Common myeloid progenitor, CD34-positive (primary cell): ENCODE data around the gene STEAP2.

Experiments used
- CTCF ChIA-PET: fragments of 350-600 bp; sonication (Branson Sonifier 250); formaldehyde crosslinking; loops from one replicate; lab custom pipeline; 2021; ENCODE audit warnings: antibody characterized with exemption; lab: Charles Lee
- POLR2A ChIA-PET: fragments of 350-600 bp; sonication (Branson Sonifier 250); formaldehyde crosslinking; loops from one replicate; lab custom pipeline; 2021; ENCODE audit warnings: antibody characterized with exemption; lab: Charles Lee
- DNase-seq, 3 donors: peaks; one replicate each; pipeline versions ENCODE4 v3.0.0 to v3.0.0-alpha.2; 2013
- H3K27ac ChIP-seq, 2 experiments: 1 replicate in 1 of 2; 2 replicates in 1 of 2; pipeline ENCODE4 v1.7.0; 2013; ENCODE audit warnings: inconsistent platforms in 2 of 2, low read length in 2 of 2, mild to moderate bottlenecking in 2 of 2, low read depth in 1 of 2, moderate library complexity in 1 of 2; ENCODE audit not compliant: severe bottlenecking in 2 of 2, insufficient read depth in 1 of 2, poor library complexity in 1 of 2
- H3K27me3 ChIP-seq, 5 experiments: replicated peaks in 2 of 5; 1 replicate in 3 of 5; 2 replicates in 2 of 5; pipeline versions ENCODE4 v1.6.1 to v1.7.0; 2013; ENCODE audit warnings: low read length in 4 of 5, mild to moderate bottlenecking in 2 of 5, moderate library complexity in 2 of 5, inconsistent platforms in 1 of 5; ENCODE audit not compliant: insufficient read depth in 5 of 5, control insufficient read depth in 4 of 5
- H3K36me3 ChIP-seq, 4 experiments: 1 replicate in 2 of 4; 2 replicates in 2 of 4; pipeline versions ENCODE4 v1.6.1 to v1.7.0; 2013; ENCODE audit warnings: low read length in 3 of 4, control low read depth in 1 of 4, mild to moderate bottlenecking in 1 of 4; ENCODE audit not compliant: control insufficient read depth in 4 of 4, insufficient read depth in 4 of 4
- H3K4me1 ChIP-seq, 4 experiments: 1 replicate in 3 of 4; 2 replicates in 1 of 4; pipeline versions ENCODE4 v1.6.1 to v1.7.1; 2013; ENCODE audit warnings: low read length in 3 of 4, mild to moderate bottlenecking in 3 of 4, control low read depth in 1 of 4, inconsistent platforms in 1 of 4, moderate library complexity in 1 of 4; ENCODE audit not compliant: control insufficient read depth in 4 of 4, insufficient read depth in 4 of 4; ENCODE audit errors: control extremely low read depth in 1 of 4
- H3K4me3 ChIP-seq, 7 experiments: 1 replicate in 4 of 7; 2 replicates in 3 of 7; pipeline versions ENCODE4 v1.5.1 to v1.7.0; 2013; ENCODE audit warnings: mild to moderate bottlenecking in 7 of 7, low read length in 6 of 7, moderate library complexity in 6 of 7, inconsistent platforms in 2 of 7, low read depth in 2 of 7, control low read depth in 1 of 7; ENCODE audit not compliant: insufficient read depth in 4 of 7, control insufficient read depth in 1 of 7; ENCODE audit errors: extremely low read depth in 1 of 7
- H3K9me3 ChIP-seq, 5 experiments: 1 replicate in 4 of 5; 2 replicates in 1 of 5; pipeline versions ENCODE4 v1.6.1 to v1.7.1; 2013; ENCODE audit warnings: low read length in 4 of 5, mild to moderate bottlenecking in 2 of 5, inconsistent platforms in 1 of 5, low read depth in 1 of 5, moderate library complexity in 1 of 5; ENCODE audit not compliant: control insufficient read depth in 4 of 5, insufficient read depth in 2 of 5; ENCODE audit errors: control extremely low read depth in 1 of 5
- WGBS: methylation state at CpG from one replicate; pipeline ENCODE4 v1.1.5; 2013; ENCODE audit not compliant: insufficient coverage; 5-methylcytosine and 5-hydroxymethylcytosine counted together

STEAP2 gene

GRCh38 chr7:90266808-90267207, 55.3 kb downstream of the STEAP2 start:
- Histone ChIP-seq H3K27ac (no peak overlapping the region), H3K4me3 (no peak overlapping the region), H3K36me3 (no peaks in the 10 kb centered on the region), H3K9me3 (no peaks in the 10 kb centered on the region), H3K27me3 (peaks cover 0 to 4% (median 0%) of the 10 kb centered on the region in 5 experiments), H3K4me1 (no peaks in the 10 kb centered on the region)
- no peak for DNase-seq
- 33% methylated on average over 1 of the region's 3 CpGs for WGBS
- CTCF ChIA-PET, result interaction anchor here (1.0 to 1.3 kb wide), 2 partner anchors 11 to 31 kb away, joined by 4 read pairs; no protein-coding TSS in a partner anchor
- POLR2A ChIA-PET, result no interaction called here

- H3K27ac ChIP-seq, result no peak overlapping the region
- no peaks in the 10 kb centered on the region for H3K9me3 ChIP-seq
- peaks cover 0 to 4% (median 0%) of the 10 kb centered on the region in 5 experiments for H3K27me3 ChIP-seq
- POLR2A ChIA-PET, result no interaction called here
- WGBS, result 97% methylated on average over 3 of the region's 5 CpGs
- CTCF ChIA-PET, result interaction anchor here (1.0 to 1.3 kb wide), 2 partner anchors 10 to 31 kb away, joined by 4 read pairs; no protein-coding TSS in a partner anchor
- DNase-seq, result no peak
- no peaks in the 10 kb centered on the region for H3K4me1 ChIP-seq
- no peaks in the 10 kb centered on the region for H3K36me3 ChIP-seq
- no peak overlapping the region for H3K4me3 ChIP-seq
These were observed 55.8 kb downstream of the STEAP2 start for GRCh38 chr7:90267263-90267858.

GRCh38 chr7:90269163-90269562, 57.6 kb downstream of the STEAP2 start:
- 89% methylated on average over 1 of the region's 1 CpG for WGBS
- no peak overlapping the region for H3K4me3 ChIP-seq
- H3K27me3 ChIP-seq, result peaks cover 0 to 4% (median 0%) of the 10 kb centered on the region in 5 experiments
- DNase-seq, result no peak
- H3K36me3 ChIP-seq, result no peaks in the 10 kb centered on the region
- H3K9me3 ChIP-seq, result no peaks in the 10 kb centered on the region
- CTCF ChIA-PET, result interaction anchor here (1.3 kb wide), 1 partner anchor 10 kb away, joined by 4 read pairs; no protein-coding TSS in a partner anchor
- no peak overlapping the region for H3K27ac ChIP-seq
- H3K4me1 ChIP-seq, result no peaks in the 10 kb centered on the region
- POLR2A ChIA-PET, result no interaction called here

GRCh38 chr7:90270431-90271178, 59.1 kb downstream of the STEAP2 start:
- CTCF ChIA-PET, result interaction anchor here (0.6 kb wide), 1 partner anchor 106 kb away, joined by 3 read pairs; no protein-coding TSS in a partner anchor
- DNase-seq, result no peak
- Histone ChIP-seq H3K27ac (no peak overlapping the region), H3K36me3 (no peaks in the 10 kb centered on the region), H3K27me3 (peaks cover 0 to 4% (median 0%) of the 10 kb centered on the region in 5 experiments), H3K4me3 (no peak overlapping the region), H3K4me1 (no peaks in the 10 kb centered on the region), H3K9me3 (no peaks in the 10 kb centered on the region)
- POLR2A ChIA-PET, result no interaction called here
- no CpG with 5 or more reads among the region's 2 CpGs for WGBS

GRCh38 chr7:90271753-90272152, 60.2 kb downstream of the STEAP2 start:
- ChIA-PET POLR2A (no interaction called here), CTCF (no interaction called here)
- WGBS, result no CpG with 5 or more reads among the region's 2 CpGs
- Histone ChIP-seq H3K9me3 (no peaks in the 10 kb centered on the region), H3K4me3 (no peak overlapping the region), H3K27me3 (peaks cover 0 to 4% (median 0%) of the 10 kb centered on the region in 5 experiments), H3K27ac (no peak overlapping the region), H3K36me3 (no peaks in the 10 kb centered on the region), H3K4me1 (no peaks in the 10 kb centered on the region)
- no peak for DNase-seq

- H3K27me3 ChIP-seq, result peaks cover 0 to 3% (median 0%) of the 10 kb centered on the region in 5 experiments
- DNase-seq, result no peak
- H3K36me3 ChIP-seq, result no peaks in the 10 kb centered on the region
- H3K27ac ChIP-seq, result no peak overlapping the region
- H3K9me3 ChIP-seq, result no peaks in the 10 kb centered on the region
- no peak overlapping the region for H3K4me3 ChIP-seq
- no peaks in the 10 kb centered on the region for H3K4me1 ChIP-seq
- 100% methylated on average over 1 of the region's 2 CpGs for WGBS
- ChIA-PET POLR2A (no interaction called here), CTCF (no interaction called here)
These were observed 60.7 kb downstream of the STEAP2 start for GRCh38 chr7:90272242-90272641.

- no peaks in the 10 kb centered on the region for H3K36me3 ChIP-seq
- H3K27ac ChIP-seq, result no peak overlapping the region
- H3K27me3 ChIP-seq, result no peaks in the 10 kb centered on the region
- no peaks in the 10 kb centered on the region for H3K9me3 ChIP-seq
- no peak overlapping the region for H3K4me3 ChIP-seq
- ChIA-PET POLR2A (no interaction called here), CTCF (no interaction called here)
- DNase-seq, result no peak
- H3K4me1 ChIP-seq, result no peaks in the 10 kb centered on the region
These were observed 62.6 kb downstream of the STEAP2 start for GRCh38 chr7:90274161-90274560.
